Tibial nerve (tissue), 4 donors: Measurements from ENCODE around the gene RSL1D1.

Source experiments
- CTCF ChIP-seq, 5 experiments: fragments of 200-600 bp in 3 of 5; fragments of 450-650 bp in 2 of 5; sonication (generic) in 3 of 5; IDR thresholded peaks; one replicate each; pipeline ENCODE4 v1.5.1; 2016 to 2019; ENCODE audit warnings: antibody characterized with exemption in 5 of 5, mild to moderate bottlenecking in 3 of 5, moderate library complexity in 2 of 5
- EP300 ChIP-seq, 2 donors: sonication (generic); formaldehyde crosslinking; IDR thresholded peaks; one replicate each; pipeline ENCODE4 v1.6.1; 2017; ENCODE audit warnings: antibody characterized with exemption in 2 of 2, mild to moderate bottlenecking in 1 of 2

DNA sequence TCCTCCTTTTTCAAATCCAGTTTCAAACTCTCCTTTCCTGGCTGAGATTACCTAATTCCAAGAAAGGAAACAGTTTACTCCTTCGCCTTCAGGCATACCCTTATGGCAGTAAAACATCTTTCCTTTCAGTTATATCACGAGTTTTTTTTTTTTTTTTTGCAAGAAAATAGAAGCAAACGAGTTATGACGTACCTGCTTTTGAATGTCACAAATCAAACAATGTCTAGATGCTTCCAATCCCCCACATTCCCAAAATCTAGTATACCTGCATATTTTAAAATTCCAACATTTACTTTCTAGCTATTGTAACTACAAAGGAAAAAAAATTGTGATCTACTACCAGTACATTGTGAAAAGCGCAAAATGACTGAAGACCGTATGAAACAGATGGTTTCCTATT lies 35.5 kb upstream of the RSL1D1 start:
- TF ChIP-seq CTCF (IDR thresholded peaks at IDR 0.05) (no peak), EP300 (IDR thresholded peaks at IDR 0.05) (no peak)
